ENCODE measurements around the gene NREP. TPM values are rescaled to one million over a fixed set of nuclear protein-coding genes. Genes with fewer than 3 reads are reported as not detected.

NREP gene
- total RNA-seq, 1 donor from 2014 or later = 14.7 TPM

- no peak for TF ChIP-seq CTCF (IDR thresholded peaks at IDR 0.05)
- Mint-ChIP-seq H3K4me1 (no peaks in the 10 kb centered on the region), H3K36me3 (ENCODE audit: low read depth) (no peaks in the 10 kb centered on the region), H3K27me3 (peaks cover 4% of the 10 kb centered on the region), H3K27ac (no peak overlapping the region), H3K9me3 (no peaks in the 10 kb centered on the region), H3K4me3 (no peak overlapping the region)
- ATAC-seq (ENCODE audit: low read depth) (no peak), DNase-seq (no peak)
- ChIA-PET POLR2A (no interaction called here), CTCF (no interaction called here)
- intact Hi-C loops (cut with micrococcal nuclease) = loop anchor here (10.0 kb wide), 1 partner anchor 127 kb away; no protein-coding TSS in a partner anchor
Observed at GRCh38 chr5:111682121-111682520, 74.9 kb downstream of the NREP start.

- intact Hi-C loops (cut with micrococcal nuclease) = loop anchor here (10.0 kb wide), 1 partner anchor 127 kb away; no protein-coding TSS in a partner anchor
- Mint-ChIP-seq H3K4me3 (no peak overlapping the region), H3K9me3 (no peaks in the 10 kb centered on the region), H3K27ac (no peak overlapping the region), H3K36me3 (ENCODE audit: low read depth) (no peaks in the 10 kb centered on the region), H3K4me1 (no peaks in the 10 kb centered on the region), H3K27me3 (peaks cover 4% of the 10 kb centered on the region)
- CTCF ChIA-PET = no interaction called here
- ATAC-seq (ENCODE audit: low read depth) (no peak), DNase-seq (no peak)
- POLR2A ChIA-PET = no interaction called here
- TF ChIP-seq CTCF (IDR thresholded peaks at IDR 0.05) = no peak
Observed at GRCh38 chr5:111681414-111682120, 75.4 kb downstream of the NREP start.

GRCh38 chr5:111680737-111681413 lies 76.1 kb downstream of the NREP start:
- ChIA-PET POLR2A (no interaction called here), CTCF (no interaction called here)
- Mint-ChIP-seq H3K4me3 (no peak overlapping the region), H3K36me3 (ENCODE audit: low read depth) (no peaks in the 10 kb centered on the region), H3K9me3 (no peaks in the 10 kb centered on the region), H3K27me3 (peaks cover 4% of the 10 kb centered on the region), H3K4me1 (no peaks in the 10 kb centered on the region), H3K27ac (no peak overlapping the region)
- intact Hi-C loops (cut with micrococcal nuclease) = loop anchor here (10.0 kb wide), 1 partner anchor 126 kb away; no protein-coding TSS in a partner anchor
- ATAC-seq (ENCODE audit: low read depth) (no peak), DNase-seq (no peak)
- TF ChIP-seq CTCF (IDR thresholded peaks at IDR 0.05) = no peak

GRCh38 chr5:111679611-111680010 lies 77.4 kb downstream of the NREP start:
- intact Hi-C loops (cut with micrococcal nuclease) = loop anchor here (10.0 kb wide), 1 partner anchor 125 kb away; no protein-coding TSS in a partner anchor

More at GRCh38 chr5:111679611-111680010, 77.4 kb downstream of the NREP start:
- H3K9me3 Mint-ChIP-seq = no peaks in the 10 kb centered on the region
- DNase-seq (no peak), ATAC-seq (ENCODE audit: low read depth) (no peak)
- no peak overlapping the region for H3K27ac Mint-ChIP-seq
- no peaks in the 10 kb centered on the region for H3K4me1 Mint-ChIP-seq
- no peak for TF ChIP-seq CTCF (IDR thresholded peaks at IDR 0.05)
- ChIA-PET CTCF (no interaction called here), POLR2A (no interaction called here)
- peaks cover 4% of the 10 kb centered on the region for H3K27me3 Mint-ChIP-seq
- H3K4me3 Mint-ChIP-seq = no peak overlapping the region
- H3K36me3 Mint-ChIP-seq (ENCODE audit: low read depth) = no peaks in the 10 kb centered on the region

Other genes with a start within 250 kb of the NREP start
- gene STARD4, start 244.7 kb downstream of the NREP start, total RNA-seq = 32.2 and 40.3 TPM in 2 replicates

Data from activated B cell treated with CpG ODN at 0.5 μM for 24 hours (primary cell).